ENCODE measurements around the gene NKIRAS1.

GRCh38 chr3:23856286-23856685 is 60.5 kb downstream of the NKIRAS1 start:
- TF ChIP-seq CSDC2 (CRISPR knock-in tag; IDR thresholded peaks at IDR 0.05) (no peak), RARB (CRISPR knock-in tag; IDR thresholded peaks at IDR 0.05) (no peak)

All from SK-N-SH treated with all-trans-retinoic acid at 6 μM for 48 hours (cell line).